ENCODE data around the gene ENAH.

ENAH gene

DNA sequence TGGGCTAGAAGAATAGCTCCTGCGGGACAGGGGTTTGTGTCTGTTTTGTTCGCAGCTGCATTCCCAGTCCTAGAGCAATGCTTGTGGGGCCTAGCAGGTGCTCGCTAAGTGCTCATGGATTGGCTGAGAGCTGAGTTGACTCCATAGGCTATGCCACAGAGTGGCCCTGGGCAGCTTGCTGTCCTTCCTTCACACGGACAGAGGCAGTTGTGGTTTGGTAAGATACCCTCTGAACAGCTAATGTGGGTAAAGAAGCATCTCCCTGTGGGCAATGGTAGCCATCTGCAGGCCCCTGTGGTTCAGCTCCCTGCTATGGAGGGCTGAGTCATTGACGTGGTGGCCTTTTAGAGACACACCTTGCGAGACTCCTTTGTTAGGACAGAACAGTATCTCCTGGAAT, 201.6 kb downstream of the ENAH start:
- no peak for DNase-seq (ENCODE audit: low read depth)

DNA sequence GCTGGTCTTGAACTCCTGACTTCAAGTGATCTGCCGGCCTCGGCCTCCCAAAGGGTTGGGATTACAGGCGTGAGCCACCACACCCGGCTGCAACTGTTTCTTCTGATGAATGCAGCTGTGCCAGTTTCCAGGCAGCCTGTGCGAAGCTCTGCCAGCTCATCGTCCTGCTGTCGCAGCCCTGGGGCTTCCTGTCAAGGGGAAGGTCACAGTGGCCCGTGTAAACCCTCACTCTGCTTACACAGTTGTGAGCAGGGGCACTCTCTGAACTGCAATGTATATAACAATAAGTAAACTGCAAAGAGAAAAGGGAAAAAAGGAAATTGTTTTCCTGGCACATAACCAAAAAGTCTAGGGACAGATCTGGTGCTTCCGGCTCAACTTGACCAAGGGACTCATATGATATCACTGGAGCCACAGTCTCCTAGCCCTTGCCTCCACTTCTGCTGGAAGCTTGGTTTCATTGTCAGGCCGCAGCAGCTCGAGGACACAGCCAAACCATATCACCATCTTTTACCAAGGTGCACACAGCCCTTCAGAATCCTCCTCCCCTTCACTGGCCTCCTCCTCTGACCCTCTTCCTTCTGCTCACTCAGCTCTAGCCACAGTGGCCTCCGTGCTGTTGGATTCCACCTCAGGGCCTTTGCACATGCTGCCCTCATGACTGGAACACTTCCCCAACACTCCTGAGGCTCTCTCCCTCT, 202.3 kb downstream of the ENAH start:
- DNase-seq (ENCODE audit: low read depth) = no peak

DNA sequence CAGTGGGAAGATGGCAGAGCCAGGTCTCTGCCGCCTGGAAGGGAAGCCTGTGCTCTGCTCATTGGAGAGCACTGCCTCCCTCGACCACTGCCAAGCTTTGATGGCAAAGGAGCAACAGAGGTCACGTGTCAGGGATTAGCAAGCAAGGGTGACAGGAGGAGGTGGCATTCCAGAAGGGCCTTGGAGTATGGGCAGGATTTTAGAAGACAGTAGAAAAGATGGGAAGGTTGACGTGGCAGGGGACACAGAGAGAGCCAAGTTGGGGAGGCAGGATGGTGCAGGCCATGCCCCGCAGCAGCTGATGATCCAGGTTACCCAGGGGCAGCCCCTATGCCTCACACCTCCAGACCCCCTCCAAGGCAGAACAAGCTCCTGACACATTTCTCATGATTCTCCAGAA, 203.1 kb downstream of the ENAH start:
- DNase-seq (ENCODE audit: low read depth) = no peak

DNA sequence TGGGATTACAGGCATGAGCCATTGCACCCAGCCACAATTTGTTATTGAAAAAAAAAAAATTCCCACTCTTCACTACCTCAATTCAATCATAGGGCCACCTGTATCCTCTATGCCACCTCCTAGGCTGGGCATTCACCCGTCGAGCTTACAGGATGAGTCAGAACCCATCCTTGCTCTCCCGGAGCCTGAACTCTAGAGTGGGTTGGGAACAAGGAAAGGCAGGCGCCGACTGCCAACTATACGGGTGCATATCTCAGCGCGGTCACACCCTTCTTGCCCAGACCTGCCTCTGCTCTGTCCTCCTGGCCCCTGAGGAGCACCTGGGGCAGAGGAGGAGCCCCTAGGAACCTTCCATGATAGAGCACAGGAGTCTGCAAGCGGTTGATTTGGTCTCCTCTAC, 203.7 kb downstream of the ENAH start:
- DNase-seq (ENCODE audit: low read depth) = no peak

DNA sequence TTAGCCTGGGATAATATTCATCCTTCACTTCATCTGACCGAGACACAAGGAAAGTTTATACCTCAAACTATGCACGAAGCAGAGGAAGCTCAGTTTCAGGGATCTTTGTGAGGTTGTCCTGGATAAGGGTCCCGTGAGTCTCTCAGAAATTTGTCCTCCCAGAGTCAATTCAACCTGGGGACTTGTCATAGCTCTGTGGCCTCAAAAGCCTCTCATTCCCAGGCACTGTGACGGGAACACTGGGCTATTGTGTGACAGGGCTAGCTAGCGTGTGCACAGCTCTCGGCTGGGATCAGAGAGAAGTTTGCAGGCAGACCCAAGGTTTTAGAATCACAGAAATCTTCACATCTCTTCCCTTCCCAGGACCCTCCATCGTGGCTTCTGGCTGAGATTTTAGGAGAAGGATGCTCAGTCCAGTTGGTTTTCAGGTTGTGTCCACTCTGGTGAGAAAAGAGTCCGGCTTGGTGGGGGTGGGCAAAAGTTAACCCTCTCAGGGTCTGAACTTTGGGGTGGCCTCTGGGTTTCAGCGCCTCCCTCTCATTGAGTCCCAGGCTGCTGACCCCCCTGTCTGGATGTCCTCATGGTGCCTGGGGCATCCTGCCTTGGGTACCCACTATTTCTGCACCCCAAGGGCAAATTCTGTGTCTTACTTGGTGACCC, 204.6 kb downstream of the ENAH start:
- no peak for DNase-seq (ENCODE audit: low read depth)

GRCh38 chr1:225447650-225448089, 205.3 kb downstream of the ENAH start:
- no peak for DNase-seq (ENCODE audit: low read depth)

GRCh38 chr1:225446981-225447615, 205.8 kb downstream of the ENAH start:
- no peak for DNase-seq (ENCODE audit: low read depth)

DNA sequence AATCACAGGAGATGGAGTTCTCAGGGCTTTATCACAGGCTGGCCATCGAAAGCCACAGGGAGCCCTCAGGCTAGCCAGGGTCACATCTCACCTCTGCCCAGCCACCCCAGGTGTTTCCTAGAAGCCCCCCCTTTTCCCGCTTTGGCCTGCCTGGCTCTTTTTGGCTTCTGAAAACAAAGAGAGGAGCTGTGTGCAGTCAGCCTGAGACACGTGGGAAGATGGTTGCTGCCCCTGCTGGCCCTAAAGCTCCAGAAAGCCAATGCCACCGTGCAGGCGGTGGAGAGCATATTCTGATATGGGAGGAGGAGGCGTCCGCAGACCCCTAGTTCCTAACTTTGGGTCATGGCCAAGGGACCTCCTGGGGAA, 206.3 kb downstream of the ENAH start:
- DNase-seq (ENCODE audit: low read depth) = no peak

GRCh38 chr1:225445639-225446594, 207.0 kb downstream of the ENAH start:
- no peak for DNase-seq (ENCODE audit: low read depth)

- no peak for DNase-seq (ENCODE audit: low read depth)
Measured at GRCh38 chr1:225442123-225442505, 210.8 kb downstream of the ENAH start.

- DNase-seq (ENCODE audit: low read depth) = no peak
Measured at GRCh38 chr1:225441314-225442122, 211.4 kb downstream of the ENAH start.

DNA sequence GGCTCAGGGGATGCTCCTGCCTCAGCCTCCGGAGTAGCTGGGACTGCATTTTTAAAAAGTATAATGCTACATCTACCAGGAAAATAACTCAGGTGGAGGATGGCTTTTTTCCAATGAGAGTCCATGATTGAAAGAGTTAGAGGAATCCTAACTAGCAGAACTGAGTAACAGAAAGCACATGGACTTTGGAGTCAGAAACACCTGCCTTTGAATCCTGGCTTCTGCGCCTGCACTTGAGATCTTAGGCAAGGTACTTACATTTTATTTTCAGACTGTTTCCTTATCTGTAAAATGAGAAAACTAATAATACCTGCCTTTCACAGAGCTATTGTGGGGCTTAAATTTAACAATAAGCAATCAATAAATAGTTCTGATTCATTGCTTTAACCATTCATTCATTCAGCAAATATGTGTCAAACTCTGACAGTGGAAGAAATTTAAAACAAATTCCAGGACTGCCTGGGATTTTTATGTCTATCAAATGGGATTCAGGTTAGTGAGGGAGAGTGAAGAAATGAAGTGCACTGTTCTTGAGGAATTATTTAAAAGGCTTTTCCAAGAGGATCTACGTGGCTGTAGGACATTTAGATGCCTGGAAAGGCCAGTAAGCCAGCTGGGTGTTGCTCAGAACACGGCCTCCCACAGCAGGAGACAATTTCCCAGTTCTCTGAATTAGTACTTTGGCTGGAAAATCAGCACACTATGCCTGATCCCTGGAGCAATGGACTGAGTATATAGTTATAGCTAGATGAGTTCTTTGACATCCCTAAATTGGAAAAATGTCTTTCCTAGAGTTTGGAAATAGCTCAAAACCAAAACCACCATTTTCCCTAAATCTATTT, 212.3 kb downstream of the ENAH start:
- no peak for DNase-seq (ENCODE audit: low read depth)

DNA sequence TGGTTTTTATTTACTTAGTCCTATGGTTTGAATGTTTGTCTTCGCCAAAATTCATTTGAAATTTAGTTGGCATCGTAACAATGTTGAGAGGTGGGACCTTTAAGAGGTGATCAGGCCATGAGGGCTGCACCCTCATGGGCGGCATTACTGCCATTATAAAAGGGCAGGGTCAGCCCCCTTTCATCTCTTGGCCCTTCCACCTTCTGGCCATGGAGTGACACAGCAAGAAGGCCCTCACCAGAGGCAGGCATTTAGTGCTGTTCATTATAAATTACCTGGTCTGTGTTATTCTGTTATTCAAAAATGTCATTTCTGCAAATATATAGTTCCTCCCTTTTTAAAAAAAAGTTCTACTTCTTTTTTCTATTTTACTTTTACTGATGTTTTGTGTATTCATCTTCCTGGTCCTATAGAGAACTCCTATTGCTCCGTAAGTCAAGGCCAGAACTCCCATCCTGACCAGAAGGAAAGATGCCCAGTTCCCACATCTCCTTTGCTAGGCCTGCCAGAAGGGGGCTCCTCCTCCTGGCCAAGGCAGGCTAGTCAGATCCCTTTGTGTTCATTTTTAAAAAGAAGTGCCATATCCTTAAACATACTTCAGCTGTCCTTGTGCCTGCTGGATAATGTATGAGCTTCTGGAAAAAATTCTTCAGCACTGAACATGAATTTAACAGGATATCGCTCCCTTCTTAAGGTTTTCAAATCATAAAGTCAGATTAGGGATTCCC, 215.0 kb downstream of the ENAH start:
- no peak for DNase-seq (ENCODE audit: low read depth)
